Thyroid gland (tissue), 4 donors: ENCODE data around the gene UBTF.

ENCODE experiments used
- POLR2A ChIP-seq, 2 donors: fragments of 450-650 bp; IDR thresholded peaks; one replicate each; pipeline ENCODE4 v1.6.1; 2017; ENCODE audit warnings: antibody characterized with exemption in 2 of 2, mild to moderate bottlenecking in 2 of 2, moderate library complexity in 1 of 2
- TF ChIP-seq, protein P1 (sequence below), 6 experiments: fragments of 200-600 bp in 3 of 6; fragments of 450-650 bp in 3 of 6; sonication (generic) in 3 of 6; IDR thresholded peaks; one replicate each; pipeline ENCODE4 v1.5.1; 2016 to 2019; ENCODE audit warnings: antibody characterized with exemption in 6 of 6, mild to moderate bottlenecking in 2 of 6, inconsistent platforms in 1 of 6, moderate library complexity in 1 of 6

DNA sequence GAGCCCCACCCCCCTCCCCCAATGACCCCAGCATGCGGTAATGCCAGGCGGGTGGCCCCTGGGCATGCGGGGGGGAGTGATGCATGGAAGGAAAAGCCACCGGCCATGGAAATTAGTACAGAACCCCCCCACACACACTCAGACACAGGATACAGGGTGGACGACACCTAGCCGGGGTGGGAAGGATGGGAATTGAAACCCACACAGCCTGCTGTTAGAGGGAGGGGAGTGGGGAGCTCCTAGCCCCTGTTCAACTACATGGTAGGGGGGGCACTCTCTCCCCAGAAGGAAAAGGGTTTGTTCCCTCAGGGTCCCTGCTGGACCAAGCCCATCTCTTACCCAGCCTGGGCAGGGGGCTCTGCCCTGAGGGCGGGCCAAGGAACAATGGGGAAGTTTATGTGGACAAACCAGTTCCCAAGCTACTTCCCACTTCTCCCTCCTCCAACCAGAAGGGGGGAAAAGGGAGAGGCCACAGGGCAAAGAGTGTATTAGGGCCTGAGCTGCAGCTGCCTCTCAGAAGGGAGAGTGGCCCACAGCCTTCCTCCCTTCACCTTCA is 27.5 kb downstream of the UBTF start:
- TF ChIP-seq, protein P1, sequence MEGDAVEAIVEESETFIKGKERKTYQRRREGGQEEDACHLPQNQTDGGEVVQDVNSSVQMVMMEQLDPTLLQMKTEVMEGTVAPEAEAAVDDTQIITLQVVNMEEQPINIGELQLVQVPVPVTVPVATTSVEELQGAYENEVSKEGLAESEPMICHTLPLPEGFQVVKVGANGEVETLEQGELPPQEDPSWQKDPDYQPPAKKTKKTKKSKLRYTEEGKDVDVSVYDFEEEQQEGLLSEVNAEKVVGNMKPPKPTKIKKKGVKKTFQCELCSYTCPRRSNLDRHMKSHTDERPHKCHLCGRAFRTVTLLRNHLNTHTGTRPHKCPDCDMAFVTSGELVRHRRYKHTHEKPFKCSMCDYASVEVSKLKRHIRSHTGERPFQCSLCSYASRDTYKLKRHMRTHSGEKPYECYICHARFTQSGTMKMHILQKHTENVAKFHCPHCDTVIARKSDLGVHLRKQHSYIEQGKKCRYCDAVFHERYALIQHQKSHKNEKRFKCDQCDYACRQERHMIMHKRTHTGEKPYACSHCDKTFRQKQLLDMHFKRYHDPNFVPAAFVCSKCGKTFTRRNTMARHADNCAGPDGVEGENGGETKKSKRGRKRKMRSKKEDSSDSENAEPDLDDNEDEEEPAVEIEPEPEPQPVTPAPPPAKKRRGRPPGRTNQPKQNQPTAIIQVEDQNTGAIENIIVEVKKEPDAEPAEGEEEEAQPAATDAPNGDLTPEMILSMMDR (IDR thresholded peaks at IDR 0.05), result no peak
- no peak for TF ChIP-seq POLR2A (IDR thresholded peaks at IDR 0.05)
